Stimulated activated CD4-positive, alpha-beta T cell treated with anti-CD3 and anti-CD28 coated beads, Interleukin-1b, Interleukin-23, amount 100 ng/mL, for 24 hours (primary cell): Measurements from ENCODE around the gene WDR74.
"Not testable (repeated sequence)": the region's sequence is repeated elsewhere in the genome, so short reads cannot be mapped to it uniquely, and the experiment has no call there.

Experiments
- DNase-seq, 4 experiments: peaks; one replicate each; pipeline ENCODE4 v3.0.0-alpha.2; 2020; ENCODE audit warnings: low read depth in 4 of 4, low spot score in 1 of 4

Gene WDR74

DNA sequence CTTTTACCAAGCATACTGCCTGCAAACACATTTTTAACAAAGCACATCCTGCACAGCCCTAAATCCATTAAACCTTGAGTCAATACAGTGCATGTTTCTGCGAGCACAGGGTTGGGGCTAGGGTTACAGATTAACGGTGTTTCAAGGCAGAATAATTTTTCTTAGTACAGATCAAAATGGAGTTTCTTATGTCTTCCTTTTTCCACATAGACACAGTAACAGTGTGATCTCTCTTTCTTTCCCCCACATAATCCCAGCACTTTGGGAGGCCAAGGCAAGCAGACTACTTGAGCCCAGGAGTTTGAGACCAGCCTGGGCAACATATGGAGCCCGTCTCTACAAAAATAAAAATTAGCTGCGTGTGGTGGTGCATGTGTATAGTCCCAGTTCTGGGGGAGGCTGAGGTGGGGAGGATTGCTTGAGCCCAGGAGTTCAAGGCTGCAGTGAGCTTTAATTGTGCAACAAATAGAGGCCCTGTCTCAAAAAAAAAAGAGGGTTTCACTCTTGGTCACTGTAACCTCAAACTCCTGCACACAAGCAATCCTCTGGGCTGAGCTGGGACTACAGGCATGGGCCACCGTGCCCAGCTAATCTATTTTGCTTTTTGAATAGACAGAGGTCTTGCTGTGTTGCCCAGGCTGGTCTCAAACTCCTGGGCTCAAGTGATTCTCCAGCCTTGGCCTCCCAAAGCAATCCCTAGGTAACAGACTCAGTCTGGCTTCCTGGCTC lies 21.6 kb upstream of the WDR74 start:
- no peak for DNase-seq

GRCh38 chr11:62859281-62859703 lies 19.9 kb upstream of the WDR74 start:
- DNase-seq: not testable (repeated sequence)

DNA sequence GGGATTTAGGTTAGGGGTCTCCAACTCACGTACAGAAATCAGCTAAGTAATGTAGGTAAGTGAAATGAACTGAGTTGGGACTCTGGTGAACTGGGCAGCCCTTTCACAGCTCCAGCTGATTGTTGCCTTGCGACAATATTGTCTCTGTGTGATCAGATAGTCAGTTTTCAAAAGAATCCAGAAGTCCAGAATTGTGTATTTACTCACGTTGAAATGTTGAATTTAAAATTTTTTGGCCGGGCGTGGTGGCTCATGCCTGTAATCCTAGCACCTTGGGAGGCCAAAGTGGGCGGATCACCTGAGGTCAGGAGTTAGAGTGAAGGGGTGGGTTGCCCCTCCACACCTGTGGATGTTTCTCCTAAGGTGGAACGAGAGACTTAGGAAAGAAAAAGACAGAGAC lies 18.8 kb upstream of the WDR74 start:
- DNase-seq: no peak

GRCh38 chr11:62857541-62857982 lies 18.2 kb upstream of the WDR74 start:
- no peak for DNase-seq

- DNase-seq: no peak
These were observed 17.0 kb upstream of the WDR74 start for GRCh38 chr11:62856333-62856895.

- peak; percentile 92 to 98 (median 95) for DNase-seq
These were observed 16.4 kb upstream of the WDR74 start for GRCh38 chr11:62855571-62856332.

- no peak for DNase-seq
These were observed 15.6 kb upstream of the WDR74 start for GRCh38 chr11:62854825-62855570.

- DNase-seq: no peak
These were observed 14.8 kb upstream of the WDR74 start for GRCh38 chr11:62854013-62854824.

DNA sequence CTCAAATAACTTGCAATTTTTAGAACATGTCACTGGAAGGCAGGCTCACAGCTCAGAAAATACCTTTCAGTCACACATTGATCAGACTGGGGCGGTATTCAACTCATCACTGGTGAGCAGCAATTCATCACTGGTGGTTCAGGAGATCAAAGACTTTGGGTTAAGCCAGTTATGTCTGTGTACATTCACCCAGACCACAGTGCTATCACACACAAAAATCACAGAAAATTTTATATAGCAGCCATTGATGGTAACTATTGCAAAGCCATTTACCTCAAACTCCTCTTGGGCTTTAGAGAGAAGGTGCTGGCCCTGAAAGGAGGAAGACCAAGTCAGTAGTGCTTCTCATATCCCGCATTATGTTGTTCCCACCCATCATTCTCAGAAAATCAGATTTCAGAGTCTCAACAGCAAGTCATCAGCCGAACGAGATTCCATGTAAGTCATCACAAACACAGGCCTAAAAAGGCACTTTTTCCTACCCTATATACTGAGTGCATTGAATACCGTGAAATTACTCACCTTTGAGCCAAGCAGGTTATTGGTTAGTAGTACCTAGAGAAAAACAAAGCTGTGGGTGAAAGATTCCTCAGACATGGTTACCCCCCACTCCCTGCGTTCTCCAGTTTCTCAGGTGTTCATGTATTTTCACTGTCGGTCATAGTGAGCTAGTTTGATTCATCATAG lies 14.0 kb upstream of the WDR74 start:
- DNase-seq: no peak

GRCh38 chr11:62852523-62853188 lies 13.3 kb upstream of the WDR74 start:
- DNase-seq: no peak

DNA sequence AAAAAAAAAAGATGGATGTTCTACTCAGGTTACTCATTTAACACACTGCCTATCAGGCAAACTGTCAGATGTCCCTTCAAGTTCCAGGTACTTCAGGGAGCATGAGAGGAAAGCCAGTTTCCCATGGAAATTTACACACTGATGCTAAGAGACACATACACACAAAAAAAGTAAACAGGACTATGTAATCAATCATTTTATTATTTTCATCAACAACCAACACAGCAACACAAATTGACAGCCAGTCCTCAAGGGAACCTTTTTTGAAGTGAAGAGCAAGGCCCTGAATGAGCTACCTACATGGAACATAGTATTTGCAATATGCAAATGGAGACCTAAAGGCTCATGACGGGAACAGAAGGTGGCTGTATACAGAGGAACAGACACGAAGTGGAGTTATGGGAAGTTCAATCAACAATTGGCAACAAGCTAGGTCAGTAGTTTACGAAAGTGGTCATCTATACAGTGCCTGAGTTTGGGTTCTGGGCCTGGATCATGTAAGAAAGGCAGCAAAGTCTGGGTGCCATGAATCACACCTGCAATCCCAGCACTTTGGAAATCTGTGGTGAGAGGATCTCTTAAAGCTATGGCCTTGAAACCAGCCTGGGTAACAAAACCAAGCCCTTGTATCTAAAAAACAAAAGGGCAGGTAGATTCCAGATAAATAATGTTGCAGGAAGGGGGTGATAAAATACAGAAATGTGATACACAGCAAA lies 12.6 kb upstream of the WDR74 start:
- no peak for DNase-seq

DNA sequence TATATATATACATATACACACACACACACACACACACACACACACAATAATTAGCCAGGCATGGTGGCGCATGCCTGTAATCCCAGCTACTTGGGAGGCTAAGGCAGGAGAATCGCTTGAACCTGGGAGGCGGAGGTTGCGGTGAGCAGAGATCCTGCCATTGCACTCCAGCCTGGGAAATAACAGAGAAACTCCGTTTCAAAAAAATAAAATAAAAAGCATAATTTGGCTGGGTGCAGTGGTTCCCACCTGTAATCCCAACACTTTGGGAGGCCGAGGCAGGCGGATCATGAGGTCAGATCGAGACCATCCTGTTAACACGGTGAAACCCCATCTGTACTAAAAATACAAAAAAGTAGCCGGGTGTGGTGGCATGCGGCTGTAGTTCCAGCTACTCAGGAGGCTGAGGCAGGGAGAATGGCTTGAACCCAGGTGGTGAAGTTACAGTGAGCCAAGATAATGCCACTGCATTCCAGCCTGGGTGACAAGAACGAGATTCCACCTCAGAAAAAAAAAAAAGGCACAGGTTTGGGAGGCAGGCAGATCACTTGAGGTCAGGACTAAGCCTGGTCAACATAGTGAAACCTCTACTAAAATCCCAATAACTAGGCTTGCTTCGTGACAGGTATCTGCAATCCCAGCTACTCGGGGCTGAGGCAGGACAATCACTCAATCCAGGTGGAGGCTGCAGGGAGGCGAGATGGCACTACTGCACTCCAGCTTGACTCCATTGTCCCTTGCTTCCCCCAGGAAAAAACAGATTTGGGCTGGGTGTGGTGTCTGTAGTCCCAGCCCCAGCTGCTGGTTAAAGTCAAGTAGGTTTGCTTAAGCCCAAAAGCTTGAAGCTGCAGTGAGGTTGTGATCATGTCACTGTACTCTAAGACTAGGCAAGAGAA lies 11.8 kb upstream of the WDR74 start:
- DNase-seq: no peak

GRCh38 chr11:62847767-62848314 lies 8.5 kb upstream of the WDR74 start:
- DNase-seq: no peak

DNA sequence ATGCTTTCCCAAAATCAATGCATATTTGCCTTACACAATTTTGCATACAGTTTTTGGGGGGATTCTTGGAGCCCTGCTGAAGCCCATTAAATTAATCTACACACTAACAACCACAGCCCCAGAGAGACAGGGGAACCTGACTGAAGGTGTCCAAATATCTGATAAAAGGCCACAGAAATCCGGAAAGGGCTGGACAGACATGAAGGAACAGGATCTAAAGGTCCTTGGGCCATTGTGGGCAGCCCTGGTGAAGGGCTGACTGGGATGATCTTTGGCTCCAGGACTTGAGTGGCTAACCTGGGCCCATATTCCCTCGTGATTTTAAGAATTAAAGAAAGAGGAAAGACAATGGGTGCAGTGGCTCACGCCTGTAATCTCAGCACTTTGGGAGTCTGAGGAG lies 6.8 kb upstream of the WDR74 start:
- DNase-seq: no peak

GRCh38 chr11:62844154-62844553 lies 4.8 kb upstream of the WDR74 start:
- no peak for DNase-seq

GRCh38 chr11:62843466-62843865 lies 4.1 kb upstream of the WDR74 start:
- no peak for DNase-seq

- DNase-seq: not testable (repeated sequence)
These were observed 3.5 kb upstream of the WDR74 start for GRCh38 chr11:62842891-62843290.
